ENCODE measurements around the gene SPACDR. TPM values are rescaled to one million over a fixed set of nuclear protein-coding genes. Genes with fewer than 3 reads are reported as not detected.
A peak's percentile ranks its signal among the peaks of the same experiment; 100 is the strongest.

Gene SPACDR
- total and polyA plus RNA-seq, 9 of the 15 experiments (the other 6 are each of a cell fraction or from before 2014, with no cell fraction given), result 0.07 to 0.55 (median 0.14) TPM; not detected in 1

DNA sequence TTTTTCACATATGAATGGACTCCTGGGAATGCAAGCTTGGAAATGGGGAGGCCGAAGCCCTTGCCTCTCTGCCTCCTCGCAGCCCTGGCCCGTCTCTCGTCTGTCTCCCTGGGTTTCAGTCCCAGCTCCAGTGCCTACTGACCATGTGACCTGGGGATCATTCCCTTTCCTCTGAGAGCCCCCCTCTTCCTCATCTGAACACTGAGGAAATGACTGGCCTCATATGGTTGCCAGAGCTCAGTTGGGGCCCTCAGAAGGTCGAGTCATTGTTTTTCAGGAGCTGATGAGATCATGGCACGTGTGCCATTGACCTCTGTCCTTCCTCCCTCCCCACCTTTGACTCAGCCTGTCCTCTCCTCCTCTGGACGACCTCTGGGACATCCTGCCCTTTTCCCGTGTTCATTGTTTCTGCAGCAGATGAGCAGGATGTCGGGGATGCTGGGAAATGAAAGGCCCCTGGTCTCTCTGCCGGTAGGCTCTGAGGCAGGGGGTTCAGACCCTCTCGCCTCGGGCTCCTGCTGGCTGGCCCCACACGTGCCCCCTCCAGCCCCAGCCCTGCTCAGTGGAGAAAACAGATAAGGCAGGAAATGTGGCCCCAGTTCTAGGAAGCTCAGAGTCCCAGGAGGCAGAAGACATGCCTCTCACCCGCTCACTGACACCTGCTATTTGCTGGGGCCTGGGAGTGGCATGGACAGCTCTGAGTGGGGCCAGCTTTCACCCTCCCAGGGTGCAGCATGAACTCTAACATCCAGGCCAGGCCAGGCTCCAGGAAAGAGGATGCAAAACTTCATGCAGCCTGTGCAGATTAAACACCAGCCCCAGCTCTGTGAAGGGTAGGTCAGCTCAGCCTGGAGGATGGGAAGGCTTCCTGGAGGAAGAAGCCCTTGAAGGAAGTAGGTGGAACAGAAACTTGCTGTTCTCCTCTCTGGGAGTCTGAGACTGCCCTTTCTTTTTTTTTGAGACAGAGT is 19.5 kb downstream of the SPACDR start:
- Histone ChIP-seq H4K20me1 (replicated peaks; ENCODE audit: control insufficient read depth, insufficient read depth, low read length) (no peaks in the 10 kb centered on the region), H3K9me1 (ENCODE audit: control insufficient read depth, insufficient read depth, low read length) (no peaks in the 10 kb centered on the region), H3K27me3 (ENCODE audit: control insufficient read depth in 2 of 2, insufficient read depth in 2 of 2, low read length in 2 of 2) (no peaks in the 10 kb centered on the region), H3K4me3 (no peak overlapping the region), H3K9ac (ENCODE audit: insufficient read depth in 1 of 2, low read depth in 2 of 2, low read length in 2 of 2) (peak overlapping the region; percentile 75 to 88), H3K9me3 (replicated peaks; ENCODE audit: control insufficient read depth, insufficient read depth, low read depth, low read length) (no peaks in the 10 kb centered on the region), H3K27ac (ENCODE audit: extremely low read depth, low read depth, low read length) (peak overlapping the region; percentile 91), H3K79me2 (ENCODE audit: control insufficient read depth, insufficient read depth, low read length) (no peaks in the 10 kb centered on the region; the same call in 2 of the 3 replicates), H3K4me2 (ENCODE audit: insufficient read depth, low read length) (peak overlapping the region; percentile 69), H2AFZ (ENCODE audit: low read depth, low read length) (peak overlapping the region; percentile 96), H3K4me1 (replicated peaks in 1 of 2; ENCODE audit: control insufficient read depth in 2 of 2, insufficient read depth in 2 of 2, low read length in 2 of 2) (peaks cover 29 to 49% of the 10 kb centered on the region in 2 experiments), H3K36me3 (ENCODE audit: control insufficient read depth, insufficient read depth, low read length) (no peaks in the 10 kb centered on the region)
- in situ Hi-C loops (cut with MboI) (no loop called here), intact Hi-C loops (cut with micrococcal nuclease) (loop anchor here (2.0 kb wide), 1 partner anchor 16 kb away; the partner anchor contains the start of genes MEPCE and ZCWPW1)
- ATAC-seq, result peak; percentile 84
- BruUV-seq (replicated peaks), result TSS peak; percentile 76
- CTCF ChIA-PET (ENCODE audit: low intra/inter-chr PET ratio), result no interaction called here
- WGBS (ENCODE audit: insufficient coverage, low coverage, missing lambda C conversion rate), result 8% methylated on average over 14 of the region's 14 CpGs
- peak; percentile 91 for FAIRE-seq
- DNase-seq (ENCODE audit: extremely low read depth in 1 of 4, low spot score in 3 of 4), result peak; percentile 81 to 90 (median 84)
- POLR2A ChIA-PET, result interaction anchor here (0.5 to 6.1 kb wide), 10 partner anchors 8 to 729 kb away, joined by 3 to 58 read pairs (median 4); partner anchors contain the start of genes FBXO24, MEPCE and ZCWPW1
- no peak; the same call in 1 of the 2 replicates for TF ChIP-seq MITF (IDR thresholded peaks at IDR 0.05)
- TF ChIP-seq IRF2 (CRISPR knock-in tag; IDR thresholded peaks at IDR 0.05), result no peak
- peak; percentile 64; the same call in 1 of the 2 replicates for TF ChIP-seq MYNN (IDR thresholded peaks at IDR 0.05)
- no peak for TF ChIP-seq MYNN (CRISPR knock-in tag; IDR thresholded peaks at IDR 0.05)
- TF ChIP-seq CBFA2T3 (IDR thresholded peaks at IDR 0.05), result peak; percentile 83
- TF ChIP-seq SRF (CRISPR knock-in tag; IDR thresholded peaks at IDR 0.05), result no peak
- TF ChIP-seq NR2C1 (IDR thresholded peaks at IDR 0.05), result peak; percentile 96
- peak; percentile 97 for TF ChIP-seq NR2C1 (tag; IDR thresholded peaks at IDR 0.05)
- TF ChIP-seq NFYB (IDR thresholded peaks at IDR 0.05; ENCODE audit: extremely low read depth, insufficient read length), result no peak
- no peak for TF ChIP-seq CSDE1 (IDR thresholded peaks at IDR 0.05)
- TF ChIP-seq ZNF384 (IDR thresholded peaks at IDR 0.05; ENCODE audit: low read depth, low read length), result no peak
- TF ChIP-seq GATA2 (CRISPR knock-in tag; IDR thresholded peaks at IDR 0.05), result peak; percentile 49; the same call in 1 of the 2 replicates
- no peak for TF ChIP-seq NR2F6 (CRISPR knock-in tag; IDR thresholded peaks at IDR 0.05)
- no peak for TF ChIP-seq PHTF2 (CRISPR knock-in tag; IDR thresholded peaks at IDR 0.05)
- peak; percentile 78 for TF ChIP-seq NBN (IDR thresholded peaks at IDR 0.05; ENCODE audit: low read depth)
- peak; percentile 72; the same call in 1 of the 2 replicates for TF ChIP-seq ZBTB17 (CRISPR knock-in tag; IDR thresholded peaks at IDR 0.05)
- no peak for TF ChIP-seq MTF1 (CRISPR knock-in tag; IDR thresholded peaks at IDR 0.05; ENCODE audit: borderline replicate concordance)
- TF ChIP-seq NCOR1 (IDR thresholded peaks at IDR 0.05), result peak; percentile 80
- TF ChIP-seq KHSRP (IDR thresholded peaks at IDR 0.05), result no peak
- TF ChIP-seq, protein P1, sequence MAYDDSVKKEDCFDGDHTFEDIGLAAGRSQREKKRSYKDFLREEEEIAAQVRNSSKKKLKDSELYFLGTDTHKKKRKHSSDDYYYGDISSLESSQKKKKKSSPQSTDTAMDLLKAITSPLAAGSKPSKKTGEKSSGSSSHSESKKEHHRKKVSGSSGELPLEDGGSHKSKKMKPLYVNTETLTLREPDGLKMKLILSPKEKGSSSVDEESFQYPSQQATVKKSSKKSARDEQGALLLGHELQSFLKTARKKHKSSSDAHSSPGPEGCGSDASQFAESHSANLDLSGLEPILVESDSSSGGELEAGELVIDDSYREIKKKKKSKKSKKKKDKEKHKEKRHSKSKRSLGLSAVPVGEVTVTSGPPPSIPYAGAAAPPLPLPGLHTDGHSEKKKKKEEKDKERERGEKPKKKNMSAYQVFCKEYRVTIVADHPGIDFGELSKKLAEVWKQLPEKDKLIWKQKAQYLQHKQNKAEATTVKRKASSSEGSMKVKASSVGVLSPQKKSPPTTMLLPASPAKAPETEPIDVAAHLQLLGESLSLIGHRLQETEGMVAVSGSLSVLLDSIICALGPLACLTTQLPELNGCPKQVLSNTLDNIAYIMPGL (CRISPR knock-in tag; IDR thresholded peaks at IDR 0.05), result no peak
- TF ChIP-seq CTBP1 (IDR thresholded peaks at IDR 0.05; ENCODE audit: borderline replicate concordance), result peak; percentile 93
- TF ChIP-seq OTX1 (CRISPR knock-in tag; IDR thresholded peaks at IDR 0.05), result no peak; the same call in 1 of the 2 replicates

Data from K562 (cell line).